ENCODE results near the gene PSMA8. TPM values are rescaled to one million over a fixed set of nuclear protein-coding genes. Genes with fewer than 3 reads are reported as not detected.

Gene PSMA8
- total and polyA plus RNA-seq, 2 of the 13 experiments (the other 11 are each of a cell fraction or from before 2014, with no cell fraction given) = not detected

DNA sequence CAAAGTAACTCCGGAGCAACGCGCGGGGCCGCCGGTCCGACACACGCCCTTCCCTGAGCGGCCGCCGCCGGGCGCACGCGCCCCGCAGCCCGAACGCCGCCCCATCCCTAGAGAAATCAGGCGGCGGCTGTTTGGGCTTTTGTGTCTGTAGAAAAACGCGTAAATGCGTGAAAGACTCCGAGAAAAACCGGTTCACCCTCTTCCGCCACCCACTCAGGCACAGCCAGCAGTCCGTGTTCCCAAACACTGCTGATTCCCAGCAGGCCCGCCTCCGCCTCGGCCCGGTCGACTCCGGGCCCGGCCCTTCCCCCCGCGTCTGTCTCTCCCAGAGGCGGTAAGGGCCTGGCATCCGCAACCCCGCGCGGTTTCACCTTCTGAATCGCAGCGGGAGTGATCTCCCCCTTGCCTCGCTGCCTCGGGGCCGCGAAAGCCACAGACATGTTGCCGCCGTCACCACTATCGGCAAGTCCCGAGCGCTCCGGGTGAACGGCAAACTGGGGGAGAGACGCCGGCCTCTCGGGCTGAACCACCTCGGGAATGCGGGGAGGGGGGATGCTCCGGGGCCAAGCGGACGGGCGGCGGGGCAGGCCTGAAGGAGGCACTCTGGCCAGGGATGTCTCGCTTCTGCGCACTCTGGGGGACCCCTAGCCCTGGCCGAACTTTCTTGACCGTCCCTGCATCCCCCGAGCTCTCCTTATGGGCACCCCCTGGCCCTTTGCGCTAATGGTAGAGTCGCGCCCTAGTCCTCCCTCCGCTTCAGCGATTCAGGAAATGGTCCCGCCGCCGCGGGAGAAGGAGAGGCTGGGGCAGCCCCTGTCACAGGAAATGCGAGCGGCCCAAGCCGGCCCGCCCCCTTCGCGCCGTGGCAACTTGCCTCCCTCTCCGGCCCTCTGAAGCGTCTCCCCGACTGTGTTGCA, 43.3 kb upstream of the PSMA8 start, which contains the start of gene SS18 (continued):
- TF ChIP-seq ZNF775 (CRISPR knock-in tag; IDR thresholded peaks at IDR 0.05; ENCODE audit: borderline replicate concordance) (no peak), SRY (CRISPR knock-in tag; IDR thresholded peaks at IDR 0.05) (no peak), ZNF773 (CRISPR knock-in tag; IDR thresholded peaks at IDR 0.05; ENCODE audit: borderline replicate concordance) (no peak; the same call in 1 of the 2 replicates), ELF1 (CRISPR knock-in tag; IDR thresholded peaks at IDR 0.05) (peak; percentile 81), HNRNPL (IDR thresholded peaks at IDR 0.05; ENCODE audit: low read depth, low read length) (0 out of 2 replicates have a peak, but pooled peaks have one; percentile 28), NFE2 (CRISPR knock-in tag; IDR thresholded peaks at IDR 0.05) (no peak), ZNF234 (CRISPR knock-in tag; conservative IDR thresholded peaks at IDR 0.05) (0 out of 2 replicates have a peak, but pooled peaks have one; percentile 60), MED1 (CRISPR knock-in tag; IDR thresholded peaks at IDR 0.05) (peak; percentile 9), ZNF256 (CRISPR knock-in tag; conservative IDR thresholded peaks at IDR 0.05) (no peak), CBFB (CRISPR knock-in tag; IDR thresholded peaks at IDR 0.05) (0 out of 2 replicates have a peak, but pooled peaks have one; percentile 4), IRX3 (CRISPR knock-in tag; IDR thresholded peaks at IDR 0.05; ENCODE audit: borderline replicate concordance, low read depth) (no peak; the same call in 1 of the 2 replicates), ZZZ3 (CRISPR knock-in tag; IDR thresholded peaks at IDR 0.05; ENCODE audit: borderline replicate concordance) (no peak), ZNF557 (CRISPR knock-in tag; IDR thresholded peaks at IDR 0.05) (no peak), HNF4G (IDR thresholded peaks at IDR 0.05; ENCODE audit: borderline replicate concordance, low read depth, low read length) (no peak), HNF4G (CRISPR knock-in tag; IDR thresholded peaks at IDR 0.05; ENCODE audit: borderline replicate concordance, low read depth) (no peak)
- TF ChIP-seq, protein P1, sequence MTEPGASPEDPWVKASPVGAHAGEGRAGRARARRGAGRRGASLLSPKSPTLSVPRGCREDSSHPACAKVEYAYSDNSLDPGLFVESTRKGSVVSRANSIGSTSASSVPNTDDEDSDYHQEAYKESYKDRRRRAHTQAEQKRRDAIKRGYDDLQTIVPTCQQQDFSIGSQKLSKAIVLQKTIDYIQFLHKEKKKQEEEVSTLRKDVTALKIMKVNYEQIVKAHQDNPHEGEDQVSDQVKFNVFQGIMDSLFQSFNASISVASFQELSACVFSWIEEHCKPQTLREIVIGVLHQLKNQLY (CRISPR knock-in tag; IDR thresholded peaks at IDR 0.05) = peak; percentile 37; the same call in 1 of the 2 replicates
- TF ChIP-seq, protein P2, sequence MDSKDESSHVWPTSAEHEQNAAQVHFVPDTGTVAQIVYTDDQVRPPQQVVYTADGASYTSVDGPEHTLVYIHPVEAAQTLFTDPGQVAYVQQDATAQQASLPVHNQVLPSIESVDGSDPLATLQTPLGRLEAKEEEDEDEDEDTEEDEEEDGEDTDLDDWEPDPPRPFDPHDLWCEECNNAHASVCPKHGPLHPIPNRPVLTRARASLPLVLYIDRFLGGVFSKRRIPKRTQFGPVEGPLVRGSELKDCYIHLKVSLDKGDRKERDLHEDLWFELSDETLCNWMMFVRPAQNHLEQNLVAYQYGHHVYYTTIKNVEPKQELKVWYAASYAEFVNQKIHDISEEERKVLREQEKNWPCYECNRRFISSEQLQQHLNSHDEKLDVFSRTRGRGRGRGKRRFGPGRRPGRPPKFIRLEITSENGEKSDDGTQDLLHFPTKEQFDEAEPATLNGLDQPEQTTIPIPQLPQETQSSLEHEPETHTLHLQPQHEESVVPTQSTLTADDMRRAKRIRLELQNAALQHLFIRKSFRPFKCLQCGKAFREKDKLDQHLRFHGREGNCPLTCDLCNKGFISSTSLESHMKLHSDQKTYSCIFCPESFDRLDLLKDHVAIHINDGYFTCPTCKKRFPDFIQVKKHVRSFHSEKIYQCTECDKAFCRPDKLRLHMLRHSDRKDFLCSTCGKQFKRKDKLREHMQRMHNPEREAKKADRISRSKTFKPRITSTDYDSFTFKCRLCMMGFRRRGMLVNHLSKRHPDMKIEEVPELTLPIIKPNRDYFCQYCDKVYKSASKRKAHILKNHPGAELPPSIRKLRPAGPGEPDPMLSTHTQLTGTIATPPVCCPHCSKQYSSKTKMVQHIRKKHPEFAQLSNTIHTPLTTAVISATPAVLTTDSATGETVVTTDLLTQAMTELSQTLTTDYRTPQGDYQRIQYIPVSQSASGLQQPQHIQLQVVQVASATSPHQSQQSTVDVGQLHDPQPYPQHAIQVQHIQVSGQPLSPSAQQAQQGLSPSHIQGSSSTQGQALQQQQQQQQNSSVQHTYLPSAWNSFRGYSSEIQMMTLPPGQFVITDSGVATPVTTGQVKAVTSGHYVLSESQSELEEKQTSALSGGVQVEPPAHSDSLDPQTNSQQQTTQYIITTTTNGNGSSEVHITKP (CRISPR knock-in tag; IDR thresholded peaks at IDR 0.05; ENCODE audit: low read depth) = peak; percentile 100
- TF ChIP-seq, protein P3, sequence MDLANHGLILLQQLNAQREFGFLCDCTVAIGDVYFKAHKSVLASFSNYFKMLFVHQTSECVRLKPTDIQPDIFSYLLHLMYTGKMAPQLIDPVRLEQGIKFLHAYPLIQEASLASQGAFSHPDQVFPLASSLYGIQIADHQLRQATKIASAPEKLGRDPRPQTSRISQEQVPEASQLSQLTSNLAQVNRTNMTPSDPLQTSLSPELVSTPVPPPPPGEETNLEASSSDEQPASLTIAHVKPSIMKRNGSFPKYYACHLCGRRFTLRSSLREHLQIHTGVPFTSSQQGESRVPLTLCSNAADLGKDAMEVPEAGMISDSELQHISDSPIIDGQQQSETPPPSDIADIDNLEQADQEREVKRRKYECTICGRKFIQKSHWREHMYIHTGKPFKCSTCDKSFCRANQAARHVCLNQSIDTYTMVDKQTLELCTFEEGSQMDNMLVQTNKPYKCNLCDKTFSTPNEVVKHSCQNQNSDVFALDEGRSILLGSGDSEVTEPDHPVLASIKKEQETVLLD (CRISPR knock-in tag; IDR thresholded peaks at IDR 0.05; ENCODE audit: low read depth) = 0 out of 2 replicates have a peak, but pooled peaks have one; percentile 44
- TF ChIP-seq, protein P4, sequence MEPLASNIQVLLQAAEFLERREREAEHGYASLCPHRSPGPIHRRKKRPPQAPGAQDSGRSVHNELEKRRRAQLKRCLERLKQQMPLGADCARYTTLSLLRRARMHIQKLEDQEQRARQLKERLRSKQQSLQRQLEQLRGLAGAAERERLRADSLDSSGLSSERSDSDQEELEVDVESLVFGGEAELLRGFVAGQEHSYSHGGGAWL (CRISPR knock-in tag; IDR thresholded peaks at IDR 0.05) = peak; percentile 36; the same call in 1 of the 2 replicates

Measured in HepG2 (cell line).